HUDEP-2 (cell line): Measurements from ENCODE around the gene SYT2.

Experiments used
- DNase-seq, 76 experiments: peaks; one replicate each; lab custom pipeline; 2025; ENCODE audit not compliant: unreplicated experiment in 76 of 76; lab: John Stamatoyannopoulos, UW

The SYT2 gene

DNA sequence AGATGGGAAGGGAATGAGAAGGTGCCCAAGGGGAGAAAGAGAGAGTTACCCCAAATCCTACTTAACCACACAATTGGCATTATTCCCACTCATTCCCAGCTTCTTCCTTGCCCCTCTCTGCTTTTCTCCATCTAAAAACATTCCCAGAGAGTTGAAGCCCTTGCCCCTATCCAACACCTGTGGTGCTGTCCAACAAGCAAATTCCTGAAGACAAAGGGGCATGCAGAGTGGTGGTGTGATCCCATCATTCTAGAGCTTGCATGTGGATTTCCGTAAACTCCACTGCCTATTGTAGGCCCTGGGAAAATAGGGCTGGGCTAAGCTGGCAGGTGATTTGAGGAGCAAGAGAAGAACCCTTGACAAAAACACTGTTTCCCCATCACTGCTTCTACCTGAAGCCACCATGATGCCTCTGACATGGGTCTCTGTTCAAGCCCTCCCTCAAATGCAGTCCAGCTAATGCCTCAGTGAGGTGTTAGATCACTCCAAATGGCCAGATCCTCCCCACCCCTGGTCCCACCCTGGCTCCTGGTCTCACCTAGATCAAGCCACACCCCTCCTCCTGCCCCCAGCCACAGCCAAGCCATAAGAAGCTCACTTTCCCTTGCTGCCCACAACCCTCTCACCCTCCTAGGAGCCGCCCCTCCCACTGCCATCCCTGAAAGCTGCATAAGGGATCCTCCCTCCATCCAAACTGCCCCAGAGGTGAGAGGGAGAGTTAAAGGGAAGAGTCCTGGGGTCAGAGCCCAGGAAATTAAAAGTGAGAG lies 29.5 kb downstream of the SYT2 start:
- no peak for DNase-seq

DNA sequence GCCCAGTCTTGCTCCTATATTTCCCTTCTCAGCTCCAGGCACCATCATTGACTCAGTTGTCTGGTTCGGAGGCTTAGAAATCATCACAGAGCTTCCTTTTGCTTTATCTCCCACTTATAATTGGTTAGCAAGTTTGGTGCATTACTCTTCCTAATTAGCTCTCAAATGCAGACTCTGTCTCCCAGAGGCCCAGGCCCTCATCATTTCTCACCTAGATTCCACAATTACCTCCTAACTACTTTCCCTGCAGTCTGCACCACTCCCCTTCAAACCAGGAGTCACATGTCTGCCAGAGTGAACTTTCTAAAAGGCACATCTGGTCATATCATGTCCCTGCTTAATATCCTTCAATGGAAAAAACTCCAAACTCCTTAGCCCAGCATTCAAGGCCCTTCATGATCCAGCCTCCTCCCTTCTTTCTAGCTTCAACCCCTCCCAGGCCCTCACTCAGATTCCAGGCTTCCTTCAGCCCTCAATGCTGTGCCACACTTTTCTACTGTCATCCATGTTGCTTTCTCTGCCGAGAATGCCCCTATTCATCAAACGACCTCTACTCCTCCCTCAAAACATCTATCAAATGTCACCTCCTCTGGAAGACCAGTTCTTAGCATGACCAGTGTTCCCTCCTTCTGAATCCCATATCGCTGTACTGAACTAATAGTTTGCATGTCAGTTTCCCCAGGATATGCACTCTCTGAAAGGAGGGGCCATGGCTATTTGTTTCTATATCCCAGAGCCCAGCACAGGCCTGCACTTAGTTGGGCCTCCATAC lies 30.7 kb downstream of the SYT2 start:
- no peak for DNase-seq

DNA sequence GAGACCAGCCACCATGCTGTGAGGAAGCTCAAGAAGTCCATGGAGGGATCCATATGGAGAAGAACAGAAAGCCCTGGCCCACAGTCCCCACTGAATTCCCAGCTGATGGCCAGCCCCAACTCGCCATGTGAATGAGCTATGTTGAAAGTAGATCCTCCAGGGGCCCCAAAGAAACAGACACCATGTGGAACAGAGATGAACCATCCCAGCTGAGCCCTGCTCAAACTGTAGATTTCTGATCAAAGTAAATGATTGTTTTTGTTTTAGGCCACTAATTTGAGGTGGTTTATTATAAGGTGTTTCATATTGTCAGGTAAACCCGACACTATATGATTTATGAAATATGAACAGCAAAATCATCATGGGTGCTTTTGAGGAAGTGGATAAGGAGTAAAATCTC lies 32.8 kb downstream of the SYT2 start:
- DNase-seq, result no peak

DNA sequence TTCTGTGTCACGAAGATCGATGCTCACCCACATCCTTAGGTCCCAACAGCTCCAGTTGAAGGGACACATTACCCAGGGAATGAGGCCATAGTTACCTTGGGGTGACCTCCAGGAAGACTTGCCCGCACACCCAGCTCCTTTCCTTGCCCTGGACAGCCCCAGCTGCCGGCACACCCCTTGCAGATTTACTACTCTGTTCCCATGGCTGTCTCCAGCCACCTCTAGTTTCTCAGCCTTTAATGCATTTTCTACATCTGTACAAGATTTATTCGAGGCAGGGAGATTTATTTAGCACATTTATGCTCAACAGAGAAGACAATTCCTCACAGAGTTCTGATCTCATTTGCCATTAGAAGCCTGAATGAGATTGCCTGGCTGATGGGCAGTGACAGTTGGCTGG lies 36.7 kb downstream of the SYT2 start:
- no peak for DNase-seq

DNA sequence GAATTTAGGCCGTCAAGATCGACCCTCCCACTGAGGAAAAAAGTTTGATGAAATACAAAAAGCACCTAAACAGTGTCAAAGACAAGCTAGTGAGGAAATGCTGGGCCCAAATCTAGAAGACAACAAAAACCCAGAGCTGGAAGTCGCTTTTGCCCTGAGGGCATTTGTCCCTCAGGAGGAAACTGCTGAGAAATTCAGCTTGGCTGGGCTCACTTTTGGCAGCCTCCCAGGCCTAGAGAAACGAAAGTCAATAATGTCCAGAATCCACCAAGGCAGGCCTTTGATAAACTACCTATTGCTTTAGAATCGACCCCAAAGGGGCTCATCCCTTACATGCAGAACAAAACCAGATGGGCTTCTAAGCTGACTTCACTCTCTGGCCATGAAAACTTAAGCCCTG lies 38.9 kb downstream of the SYT2 start:
- peak in 11 of 76 experiments; percentile 6 to 46 (median 21) for DNase-seq

DNA sequence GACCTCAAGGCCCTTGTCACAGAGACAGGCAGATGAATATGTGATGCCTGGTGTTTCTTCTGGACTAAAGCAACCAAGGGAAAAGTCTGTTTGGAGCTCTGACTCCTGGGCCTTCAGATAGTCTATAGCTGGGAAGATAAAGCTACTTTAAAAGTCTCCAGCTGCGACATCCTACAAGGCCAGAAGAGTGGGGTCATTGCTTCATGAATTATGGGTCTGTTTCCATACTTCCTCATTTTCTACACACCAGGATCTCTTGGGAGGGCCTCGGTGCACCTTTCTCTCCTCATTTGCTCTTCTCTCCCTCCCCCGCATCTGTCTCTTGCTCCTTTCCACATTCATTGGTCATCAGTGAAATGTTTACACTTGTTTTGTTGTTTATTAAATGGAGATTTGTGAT lies 44.8 kb downstream of the SYT2 start:
- DNase-seq, result no peak

DNA sequence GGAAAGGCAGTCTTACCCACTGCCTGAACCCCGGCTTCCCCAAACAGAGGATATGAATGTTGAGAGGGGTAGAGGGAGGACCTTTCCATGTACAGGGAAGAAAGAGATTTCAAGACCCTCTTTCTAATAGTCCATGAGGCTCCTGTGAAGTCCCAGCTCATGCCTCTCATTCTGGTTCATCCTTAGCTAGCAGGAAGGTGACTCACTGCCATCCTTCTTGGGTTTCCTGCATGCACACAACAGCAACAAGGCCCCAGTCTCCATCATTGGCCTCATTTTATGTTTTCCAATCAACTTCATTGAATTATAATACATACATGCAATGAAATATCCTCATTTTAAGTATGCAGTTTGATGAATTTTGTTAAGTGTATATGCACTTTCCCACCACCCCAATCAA lies 46.2 kb downstream of the SYT2 start:
- DNase-seq, result no peak

DNA sequence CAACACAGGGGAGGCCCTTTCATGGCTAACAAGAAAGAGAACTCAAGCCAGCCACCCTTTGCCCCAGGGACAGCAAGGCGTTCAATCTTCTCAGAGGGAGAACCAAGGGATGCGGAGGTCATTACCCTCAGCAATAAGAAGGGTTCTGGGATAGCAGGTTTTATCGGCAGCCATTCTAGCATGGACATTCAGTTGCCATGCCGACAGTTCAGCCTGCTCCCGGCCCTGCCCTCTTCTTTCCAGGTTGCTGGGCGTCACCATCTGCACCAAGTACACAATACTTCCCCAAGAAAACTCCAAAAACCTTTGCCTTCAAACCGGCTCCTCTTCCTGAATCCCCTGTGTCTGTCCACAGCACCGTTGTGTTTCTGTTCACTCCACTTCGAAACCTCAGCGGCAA lies 47.1 kb downstream of the SYT2 start:
- no peak for DNase-seq

DNA sequence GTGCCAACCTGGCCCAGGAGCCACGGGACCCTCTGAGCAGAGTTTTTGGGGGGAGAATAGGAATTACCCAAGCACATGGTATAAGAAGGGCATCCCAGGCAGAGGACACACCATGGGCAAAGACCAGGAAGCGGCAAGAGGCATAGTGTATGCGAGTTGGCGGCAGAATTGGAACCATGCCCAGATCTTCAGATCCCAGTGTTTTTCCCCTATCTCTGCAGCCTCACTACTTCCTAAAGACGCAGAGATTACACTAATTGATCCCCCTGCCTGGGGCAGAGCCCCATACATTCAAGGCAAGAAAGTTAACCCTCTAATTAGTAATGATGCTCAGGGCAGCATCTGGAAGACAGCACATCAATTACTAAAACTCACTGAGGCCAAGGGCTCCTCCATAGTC lies 48.2 kb downstream of the SYT2 start:
- DNase-seq, result no peak

DNA sequence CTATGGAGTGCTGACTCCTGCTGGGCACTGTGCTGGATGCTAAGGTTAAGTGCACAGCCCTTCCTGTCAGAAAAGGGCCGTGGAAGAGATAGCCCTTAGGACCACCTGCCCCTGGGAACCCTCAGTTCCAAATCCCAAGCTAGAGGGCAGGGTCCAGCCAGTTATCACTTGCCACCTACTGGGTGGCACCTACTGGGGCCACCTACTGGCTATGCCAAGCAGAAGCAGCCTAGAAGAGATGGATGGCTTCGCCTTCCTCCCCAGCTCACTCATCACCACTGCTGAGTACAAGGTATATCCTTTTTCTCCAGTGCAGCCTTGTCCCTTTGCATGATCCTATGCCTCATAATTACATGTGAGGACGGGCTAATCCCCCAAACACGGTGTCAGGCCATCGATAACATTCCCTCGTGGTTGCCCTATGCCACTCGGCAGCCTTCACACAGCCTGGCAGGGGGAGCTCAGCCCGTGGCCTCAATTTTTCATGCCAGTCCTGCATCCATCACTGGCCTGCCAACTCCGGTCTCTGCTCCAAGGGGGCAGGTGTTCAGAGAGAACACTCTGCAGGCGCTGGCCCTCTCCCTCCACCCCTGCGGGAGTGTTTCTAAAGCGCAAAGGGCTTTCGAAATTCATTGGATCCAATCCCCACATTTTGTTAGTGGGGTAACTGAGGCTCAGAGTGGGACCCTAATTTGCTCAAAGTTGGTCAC lies 49.0 kb downstream of the SYT2 start:
- DNase-seq, result peak in 2 of 76 experiments; percentile 1 to 3

DNA sequence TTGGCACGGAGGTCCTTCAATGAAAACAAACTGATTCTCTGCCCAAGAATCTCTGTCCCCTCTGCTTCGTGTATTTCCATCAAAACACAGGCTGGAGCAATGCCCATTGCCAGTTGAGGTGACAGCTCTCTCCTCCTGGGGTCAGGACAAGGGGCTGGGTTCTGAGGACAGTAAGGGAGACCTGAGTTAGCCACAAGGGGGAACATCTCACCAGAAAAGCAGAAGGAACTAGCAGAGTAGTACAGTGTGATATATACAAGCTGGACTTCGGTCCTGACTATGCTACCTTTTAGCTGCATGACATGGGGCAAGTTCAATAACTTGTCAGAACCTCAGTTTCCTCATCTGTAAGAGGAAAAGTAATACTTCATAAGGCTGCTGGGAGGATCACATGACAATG lies 50.3 kb downstream of the SYT2 start:
- DNase-seq, result peak in 1 of 76 experiments; percentile 6

DNA sequence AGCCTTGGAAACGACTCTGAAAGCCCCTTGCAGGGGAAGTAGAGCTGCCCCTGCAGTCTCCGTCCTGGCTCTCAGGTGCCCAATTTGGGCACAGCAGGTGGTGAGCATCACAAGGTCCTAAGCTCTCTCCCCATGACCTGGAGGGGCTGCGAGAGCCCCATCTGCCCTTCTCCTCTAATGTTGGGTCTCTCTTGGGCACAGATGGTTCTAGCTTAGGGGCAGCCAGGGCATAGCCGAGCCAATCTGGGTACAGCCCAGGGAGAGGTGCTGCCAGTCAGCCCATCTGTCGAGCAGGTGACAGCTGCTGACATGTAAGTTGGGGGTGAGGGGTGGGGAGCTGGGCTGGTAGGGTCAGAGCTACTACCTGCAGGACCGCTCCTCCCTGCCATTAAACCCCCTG lies 50.7 kb downstream of the SYT2 start:
- no peak for DNase-seq

DNA sequence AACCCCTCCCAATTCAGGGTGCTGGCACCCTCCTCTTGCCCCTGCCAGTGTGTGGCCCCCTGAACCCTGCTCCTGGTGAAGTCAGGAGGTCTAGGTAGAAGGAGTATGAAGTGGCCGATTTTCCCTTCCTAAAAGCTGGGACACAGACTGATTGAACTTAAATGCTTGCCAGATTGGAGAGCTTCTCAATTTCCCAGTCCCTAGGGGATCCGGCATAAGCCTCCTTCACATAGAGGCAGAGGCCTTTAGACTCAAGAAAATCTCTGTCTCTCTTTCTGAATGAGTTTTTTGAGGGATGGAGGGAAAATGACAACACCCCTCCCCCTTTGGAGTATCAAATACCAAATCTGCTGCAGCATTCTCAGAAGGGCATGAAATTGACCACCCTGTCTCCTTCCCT lies 51.5 kb downstream of the SYT2 start:
- DNase-seq, result no peak

DNA sequence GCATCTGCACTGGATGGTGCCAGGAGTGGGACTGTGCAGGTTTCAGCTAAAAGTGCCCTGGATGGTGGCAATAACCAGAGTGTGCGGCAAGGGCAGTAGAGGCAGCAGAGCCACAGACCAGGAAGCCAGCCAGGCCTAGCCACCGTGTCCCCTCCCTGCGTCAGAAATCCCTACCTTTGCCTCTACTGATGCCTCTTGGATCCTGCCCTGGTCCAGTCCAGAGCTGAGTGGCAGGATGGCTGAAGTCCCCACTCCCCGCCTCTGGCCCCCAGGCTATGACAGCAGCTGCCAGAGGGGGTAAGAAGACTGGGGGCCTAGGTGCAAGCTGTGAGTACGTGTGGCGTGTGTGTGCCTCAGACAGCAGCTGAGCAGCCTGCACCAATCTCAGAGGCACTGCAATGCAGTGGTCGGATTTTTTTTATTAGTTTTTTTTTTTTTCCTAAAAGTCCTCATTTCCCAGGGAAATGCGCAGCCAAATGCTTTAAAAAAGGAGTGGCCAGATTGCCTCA lies 51.9 kb downstream of the SYT2 start:
- no peak for DNase-seq

DNA sequence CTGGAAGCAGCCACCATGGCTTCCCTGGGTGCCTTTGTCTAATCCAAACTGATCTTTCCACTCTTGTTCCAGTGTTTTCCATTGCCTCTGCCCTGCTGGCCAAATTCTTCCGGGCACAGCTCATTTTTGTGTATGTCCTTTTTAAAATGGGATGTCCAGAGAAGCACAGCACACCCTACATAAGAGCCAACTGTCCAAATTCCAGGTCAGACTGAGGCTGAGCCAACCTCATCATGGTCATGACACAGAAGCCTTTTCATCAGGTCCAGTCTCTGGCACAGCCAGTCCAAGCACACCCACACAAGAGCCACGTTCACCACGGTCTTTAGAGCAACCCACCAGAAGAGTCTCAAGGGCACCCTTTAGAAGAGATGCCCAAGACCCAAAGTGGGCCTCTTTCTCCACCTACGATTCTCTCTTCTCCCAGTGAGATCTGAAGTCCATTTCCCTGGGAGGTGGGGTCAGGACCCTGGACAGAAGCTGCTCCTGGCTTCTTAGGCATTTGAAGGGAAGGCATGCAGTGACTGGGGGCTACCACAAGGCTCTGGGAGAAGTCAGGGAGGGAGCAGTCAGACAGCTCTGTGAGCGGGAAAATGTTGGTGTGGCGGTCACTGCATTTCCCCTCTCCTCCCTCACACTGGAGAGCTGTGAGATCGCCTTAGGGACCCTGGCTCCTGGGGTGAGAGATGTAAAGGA lies 53.2 kb downstream of the SYT2 start:
- no peak for DNase-seq

DNA sequence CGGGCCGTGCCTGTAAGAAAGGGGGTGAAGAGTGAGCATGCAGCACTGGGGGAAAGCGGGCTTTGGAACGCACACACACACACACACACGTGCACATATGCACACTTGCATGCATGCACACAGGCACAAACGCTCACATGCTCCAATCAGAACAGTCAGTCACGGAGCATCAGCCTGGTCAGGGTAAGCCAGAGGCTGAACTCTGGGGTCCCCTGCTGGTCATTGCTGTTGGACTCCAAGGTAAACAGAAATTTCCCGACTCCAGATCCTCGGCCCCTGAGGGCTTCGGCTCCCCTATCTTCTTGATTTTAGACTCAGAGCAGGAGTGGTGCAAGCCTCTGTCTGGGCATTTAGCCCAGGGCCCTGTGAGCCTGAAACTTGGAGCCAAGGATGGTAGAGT lies 54.2 kb downstream of the SYT2 start:
- DNase-seq, result peak in 1 of 76 experiments; percentile 4

DNA sequence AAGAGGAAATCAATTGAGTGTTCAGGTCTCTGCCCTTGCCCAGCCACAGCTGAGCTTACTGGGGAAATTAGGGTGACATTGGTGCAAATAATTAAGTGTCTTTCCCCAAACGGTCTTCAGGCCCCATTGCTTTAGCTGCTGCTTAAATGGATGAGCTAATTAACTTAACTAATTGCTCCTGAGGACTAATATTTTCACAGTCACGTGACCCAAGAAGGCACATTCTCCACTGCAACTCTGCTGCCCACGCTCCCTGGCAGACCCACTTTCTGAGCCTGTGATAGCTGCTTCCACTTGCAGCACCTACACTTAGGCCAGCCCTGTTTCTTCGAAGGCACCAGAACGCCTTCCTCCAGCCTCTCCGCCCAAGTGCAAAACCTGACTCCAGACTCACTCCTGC lies 56.2 kb downstream of the SYT2 start:
- no peak for DNase-seq

DNA sequence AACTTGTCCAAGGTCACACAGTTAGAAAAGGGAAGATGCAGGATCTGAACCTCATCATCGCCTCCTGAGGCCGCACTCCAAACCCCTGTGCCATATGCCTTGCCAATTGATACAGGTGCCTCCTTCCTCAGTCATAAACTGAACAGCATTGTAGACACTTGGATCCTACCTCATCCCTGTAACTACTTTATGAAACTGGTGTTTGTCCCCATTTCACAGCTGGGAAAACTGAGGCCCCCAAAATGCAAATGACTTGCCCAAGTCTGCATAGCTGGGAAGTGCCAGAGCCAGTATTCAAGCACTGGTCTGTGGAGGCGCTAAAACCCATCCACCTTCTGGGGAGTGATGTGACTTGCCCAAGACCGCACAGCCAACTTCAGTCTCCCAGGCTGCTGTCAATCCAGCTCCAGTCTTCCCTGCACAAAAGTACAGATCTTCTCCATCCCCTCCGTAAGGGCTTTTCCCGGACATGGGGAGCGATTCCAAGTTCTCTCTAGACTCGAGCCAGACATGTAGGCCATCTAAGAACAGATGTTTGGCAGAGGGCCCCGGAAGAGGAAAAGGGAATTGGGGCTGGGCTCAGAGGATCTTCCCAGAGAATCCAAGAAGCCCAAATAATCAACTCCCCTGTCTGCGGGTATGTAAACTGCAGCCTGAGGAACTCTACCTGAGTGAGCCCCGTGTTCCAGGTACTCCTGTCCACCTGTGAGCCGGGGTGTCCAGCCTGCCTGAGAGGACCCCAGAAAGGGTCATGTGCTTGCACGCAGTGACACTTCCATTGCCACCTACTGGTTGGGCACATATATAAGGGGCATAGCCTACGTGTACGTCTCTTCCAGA lies 60.5 kb downstream of the SYT2 start:
- DNase-seq, result no peak

DNA sequence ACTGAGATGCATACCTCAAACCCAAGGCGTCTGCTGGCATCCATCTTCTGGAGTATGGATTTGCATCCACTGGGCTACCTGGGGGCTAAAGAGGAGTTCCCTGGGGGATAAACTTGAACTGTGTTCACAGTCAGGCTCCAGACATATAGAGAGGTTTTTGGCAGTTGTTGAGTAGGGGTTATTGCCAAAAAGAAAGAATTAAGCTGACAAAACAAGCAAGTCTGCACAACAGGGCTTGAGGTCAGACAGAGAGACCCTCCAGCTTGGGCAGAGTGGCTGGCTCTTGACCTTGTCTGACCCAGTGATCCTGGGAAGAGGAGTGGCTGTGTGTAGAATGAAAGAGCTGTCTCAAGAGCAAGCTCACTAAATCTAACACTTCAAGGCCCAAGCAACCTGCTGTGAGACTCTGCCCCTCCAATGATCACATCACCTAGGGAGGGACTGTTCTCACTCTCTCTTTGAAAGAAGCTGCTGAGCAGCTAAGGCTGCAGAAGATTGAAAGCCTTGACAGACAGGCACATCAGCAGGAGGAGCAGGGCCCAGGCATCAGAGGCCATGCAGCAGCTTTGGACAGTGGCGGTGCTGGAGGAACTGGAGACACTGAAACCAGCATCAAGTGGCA lies 61.5 kb downstream of the SYT2 start:
- no peak for DNase-seq

DNA sequence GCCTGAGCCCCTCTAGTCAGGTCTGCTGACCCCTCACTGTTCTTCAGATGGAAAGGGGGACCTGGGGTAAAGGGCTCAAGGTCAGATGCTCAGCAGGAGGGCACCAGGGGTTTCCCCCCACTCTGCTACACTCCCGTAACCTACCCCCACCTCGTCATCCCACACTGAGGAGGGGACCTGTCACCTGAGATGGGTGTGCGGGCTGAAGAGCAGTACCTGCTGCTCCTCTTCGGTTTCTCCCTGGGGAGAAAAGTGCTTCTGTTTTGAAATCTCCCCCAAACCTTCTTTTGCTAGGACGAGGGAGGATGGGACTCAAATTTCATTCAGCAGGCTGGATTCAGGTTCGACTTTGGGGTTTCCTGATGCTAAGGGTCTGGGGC lies 65.2 kb downstream of the SYT2 start:
- DNase-seq, result no peak
